GM21367 (cell line): ENCODE measurements around the gene PCBP4.

Experiments used
- ATAC-seq: cut with Tn5 transposase; IDR thresholded peaks from one replicate; pipeline ENCODE4 v1.9.1; 2021; ENCODE audit not compliant: unreplicated experiment

PCBP4 gene

DNA sequence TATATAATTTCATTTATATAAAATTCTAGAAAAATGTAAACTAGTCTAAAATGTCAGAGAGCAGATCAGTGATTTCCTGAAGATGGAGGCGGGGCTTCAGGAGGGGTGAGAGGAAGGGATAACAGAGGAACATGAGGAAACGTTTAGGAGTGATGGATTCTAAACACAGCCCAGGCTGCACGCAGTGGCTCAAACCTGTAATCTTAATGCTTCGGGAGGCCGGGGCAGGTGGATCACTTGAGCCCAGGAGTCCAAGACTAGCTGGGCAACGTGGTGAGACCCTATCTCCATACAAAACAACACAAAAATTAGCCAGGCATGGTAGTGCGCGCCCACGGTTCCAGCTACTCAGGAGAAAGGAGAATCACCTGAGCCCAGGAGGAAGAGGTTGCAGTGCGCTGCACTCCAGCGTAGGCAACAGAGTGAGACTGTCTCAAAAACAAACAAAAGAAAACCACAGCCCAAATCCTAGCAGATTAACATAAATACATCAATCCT, 46.1 kb downstream of the PCBP4 start:
- ATAC-seq = no peak

DNA sequence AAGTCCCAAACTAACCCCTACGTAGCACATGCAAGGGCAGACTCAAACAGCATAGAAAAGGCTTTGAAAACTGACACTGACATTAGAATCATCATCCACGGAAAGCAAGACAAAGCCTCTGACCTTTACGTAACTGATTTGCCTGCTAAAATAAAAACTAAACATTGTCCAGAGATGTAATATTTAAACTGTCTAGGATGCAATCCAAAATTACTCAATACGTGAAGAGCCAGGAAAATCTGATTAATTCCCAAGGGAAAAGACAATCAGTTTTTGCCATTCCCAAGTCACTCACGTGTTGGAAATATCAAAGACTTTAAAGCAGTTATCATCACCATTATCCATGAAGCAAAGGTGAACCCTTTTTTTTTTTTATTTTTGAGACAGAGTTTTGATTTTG, 50.8 kb downstream of the PCBP4 start:
- no peak for ATAC-seq

DNA sequence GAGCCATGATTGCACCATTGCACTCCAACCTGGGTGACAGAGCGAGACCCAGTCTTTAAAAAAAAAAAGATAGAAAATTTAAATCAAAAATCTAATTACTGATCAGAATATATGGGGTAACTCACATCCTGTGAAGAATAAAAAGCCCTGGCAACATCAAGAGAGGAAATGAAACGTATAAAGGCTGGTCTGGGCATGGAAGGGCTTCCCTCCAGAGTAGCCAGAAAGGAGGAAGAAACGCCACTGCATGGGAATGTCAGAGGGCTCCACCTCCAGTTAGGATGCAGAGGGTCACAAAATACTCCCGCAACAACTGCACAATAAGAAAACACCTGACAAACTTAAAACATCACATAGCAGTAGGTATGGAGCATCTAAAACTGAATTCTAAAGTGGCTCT, 59.2 kb downstream of the PCBP4 start:
- ATAC-seq = no peak
